HG02763 (cell line): Measurements from ENCODE around the gene TMTC1.
"Not testable (repeated sequence)": the region's sequence is repeated elsewhere in the genome, so short reads cannot be mapped to it uniquely, and the experiment has no call there.

ENCODE experiments used
- ATAC-seq: cut with Tn5 transposase; IDR thresholded peaks from one replicate; pipeline ENCODE4 v1.9.1; 2021; ENCODE audit warnings: mild to moderate bottlenecking, moderate library complexity; ENCODE audit not compliant: unreplicated experiment

TMTC1 gene

GRCh38 chr12:29783773-29784666, at the start of gene TMTC1:
TSS of gene TMTC1 (minus strand) at chr12:29783942. CDS start at chr12:29783751, 191 bp downstream.
- ATAC-seq: no peak

GRCh38 chr12:29831173-29831572, 47.4 kb upstream of the TMTC1 start:
- ATAC-seq: no peak

GRCh38 chr12:29830391-29830790, 46.6 kb upstream of the TMTC1 start:
- ATAC-seq: no peak

- no peak for ATAC-seq
Measured at GRCh38 chr12:29818916-29819623, 35.3 kb upstream of the TMTC1 start.

GRCh38 chr12:29816874-29817725, 33.4 kb upstream of the TMTC1 start:
- no peak for ATAC-seq

- ATAC-seq: not testable (repeated sequence)
Measured at GRCh38 chr12:29809616-29810361, 26.0 kb upstream of the TMTC1 start.

- ATAC-seq: no peak
Measured at GRCh38 chr12:29807129-29807528, 23.4 kb upstream of the TMTC1 start.

- ATAC-seq: no peak
Measured at GRCh38 chr12:29804019-29804418, 20.3 kb upstream of the TMTC1 start.

GRCh38 chr12:29799591-29799990, 15.8 kb upstream of the TMTC1 start:
- no peak for ATAC-seq

- ATAC-seq: no peak
Measured at GRCh38 chr12:29797565-29798355, 14.0 kb upstream of the TMTC1 start.

GRCh38 chr12:29796823-29797263, 13.1 kb upstream of the TMTC1 start:
- no peak for ATAC-seq

- no peak for ATAC-seq
Measured at GRCh38 chr12:29795715-29796114, 12.0 kb upstream of the TMTC1 start.

- no peak for ATAC-seq
Measured at GRCh38 chr12:29794862-29795261, 11.1 kb upstream of the TMTC1 start.

GRCh38 chr12:29792853-29793252, 9.1 kb upstream of the TMTC1 start:
- no peak for ATAC-seq

- no peak for ATAC-seq
Measured at GRCh38 chr12:29792132-29792531, 8.4 kb upstream of the TMTC1 start.

GRCh38 chr12:29782871-29783772, 620 bp downstream of the TMTC1 start:
- ATAC-seq: peak; percentile 2

- ATAC-seq: peak; percentile 68
Measured at GRCh38 chr12:29782285-29782870, 1.4 kb downstream of the TMTC1 start.

- peak; percentile 30 for ATAC-seq
Measured at GRCh38 chr12:29781705-29782266, 2.0 kb downstream of the TMTC1 start.
